IMR-90 (cell line): ENCODE results near the gene UBE3A. TPM values are rescaled to one million over a fixed set of nuclear protein-coding genes. Genes with fewer than 3 reads are reported as not detected.

Experiments used
- ATAC-seq: fragments of 200-7000 bp; cut with Tn5 transposase; 2 replicates; pipeline ENCODE4 v1.9.1; 2020; ENCODE audit warnings: low read depth, mild to moderate bottlenecking, moderate library complexity
- BruUV-seq: library from RNA; stranded (reverse); fragments of 400-500 nt; replicated peaks from 2 replicates; lab custom pipeline; 2021; lab: Mats Ljungman, UMichigan
- CTCF ChIA-PET: fragments of 300-600 bp; formaldehyde crosslinking; extraction: SDS; loops from one replicate; lab custom pipeline; 2021; ENCODE audit warnings: antibody characterized with exemption; lab: Yijun Ruan, JAX
- POLR2A ChIA-PET: fragments of 300-600 bp; sonication (Branson Sonifier 250); formaldehyde crosslinking; loops from one replicate; lab custom pipeline; 2022; ENCODE audit warnings: antibody characterized with exemption; ENCODE audit not compliant: unreplicated experiment; lab: Charles Lee
- DNase-seq: peaks from one replicate; pipeline ENCODE4 v3.0.0; 2013
- H2AFZ ChIP-seq: replicated peaks from 2 replicates; pipeline ENCODE3; 2013; ENCODE audit warnings: low read length, mild to moderate bottlenecking; ENCODE audit not compliant: poor library complexity
- H2AK5ac ChIP-seq: 2 replicates; pipeline ENCODE4 v1.6.1; 2013; ENCODE audit warnings: low read depth, low read length, inconsistent platforms
- H2AK9ac ChIP-seq: replicated peaks from 2 replicates; pipeline ENCODE3; 2013; ENCODE audit warnings: mild to moderate bottlenecking, low read depth, low read length, moderate library complexity; ENCODE audit not compliant: poor library complexity
- H2BK120ac ChIP-seq: 2 replicates; pipeline ENCODE4 v1.6.1; 2013; ENCODE audit warnings: low read depth, low read length, inconsistent platforms
- H2BK15ac ChIP-seq: 3 replicates; pipeline ENCODE4 v1.6.1; 2013; ENCODE audit warnings: low read depth, low read length, inconsistent platforms
- H2BK20ac ChIP-seq: 2 replicates; pipeline ENCODE4 v1.6.1; 2013; ENCODE audit warnings: low read depth, mild to moderate bottlenecking, inconsistent platforms, low read length, moderate library complexity
- H2BK5ac ChIP-seq: 2 replicates; pipeline ENCODE4 v1.6.1; 2013; ENCODE audit warnings: mild to moderate bottlenecking, low read depth, low read length, inconsistent platforms; ENCODE audit not compliant: poor library complexity, severe bottlenecking
- H3K14ac ChIP-seq: replicated peaks from 2 replicates; pipeline ENCODE4 v1.6.1; 2013; ENCODE audit warnings: low read depth, low read length, inconsistent platforms
- H3K18ac ChIP-seq: 2 replicates; pipeline ENCODE4 v1.6.1; 2013; ENCODE audit warnings: low read depth, low read length, control low read depth
- H3K23ac ChIP-seq: 2 replicates; pipeline ENCODE4 v1.6.1; 2013; ENCODE audit warnings: low read depth, low read length, inconsistent platforms
- H3K27ac ChIP-seq: 2 replicates; pipeline ENCODE4 v1.5.1; 2013; ENCODE audit warnings: mild to moderate bottlenecking, control low read depth, low read length; ENCODE audit not compliant: insufficient read depth
- H3K27me3 ChIP-seq: 2 replicates; pipeline ENCODE4 v1.6.1; 2013; ENCODE audit warnings: low read length; ENCODE audit not compliant: control insufficient read depth, insufficient read depth
- H3K36me3 ChIP-seq: 2 replicates; pipeline ENCODE4 v1.6.1; 2013; ENCODE audit warnings: low read length, mixed read lengths; ENCODE audit not compliant: control insufficient read depth, insufficient read depth
- H3K4ac ChIP-seq: 2 replicates; pipeline ENCODE4 v1.6.1; 2013; ENCODE audit warnings: low read depth, low read length, inconsistent platforms
- H3K4me1 ChIP-seq: 2 replicates; pipeline ENCODE4 v1.6.1; 2013; ENCODE audit warnings: low read length, mixed read lengths; ENCODE audit not compliant: control insufficient read depth, insufficient read depth
- H3K4me2 ChIP-seq: 2 replicates; pipeline ENCODE4 v1.6.1; 2013; ENCODE audit warnings: low read depth, mild to moderate bottlenecking, control low read depth, low read length, moderate library complexity
- H3K4me3 ChIP-seq: 2 replicates; pipeline ENCODE4 v1.5.1; 2013; ENCODE audit warnings: low read depth, mild to moderate bottlenecking, control low read depth, low read length, moderate library complexity; ENCODE audit not compliant: insufficient read depth
- H3K56ac ChIP-seq: 2 replicates; pipeline ENCODE4 v1.6.1; 2013; ENCODE audit warnings: low read length, inconsistent platforms; ENCODE audit not compliant: insufficient read depth; ENCODE audit errors: extremely low read depth
- H3K79me1 ChIP-seq, 2 experiments: 2 replicates each; pipeline ENCODE4 v1.6.1; 2013; ENCODE audit warnings: low read length in 2 of 2, inconsistent platforms in 1 of 2, low read depth in 1 of 2
- H3K9ac ChIP-seq: 2 replicates; pipeline ENCODE4 v1.6.1; 2013; ENCODE audit warnings: low read depth, low read length, control low read depth
- H3K9me1 ChIP-seq: 2 replicates; pipeline ENCODE4 v1.6.1; 2013; ENCODE audit warnings: low read length, inconsistent platforms; ENCODE audit not compliant: insufficient read depth
- H3K9me3 ChIP-seq: 2 replicates; pipeline ENCODE4 v1.6.1; 2013; ENCODE audit warnings: low read length; ENCODE audit not compliant: control insufficient read depth, insufficient read depth
- H4K20me1 ChIP-seq: 2 replicates; pipeline ENCODE4 v1.6.1; 2013; ENCODE audit warnings: low read length, inconsistent platforms; ENCODE audit not compliant: insufficient read depth
- H4K5ac ChIP-seq: 2 replicates; pipeline ENCODE4 v1.6.1; 2013; ENCODE audit warnings: mild to moderate bottlenecking, low read depth, low read length, control low read depth
- H4K8ac ChIP-seq, 2 experiments: 2 replicates each; pipeline ENCODE4 v1.6.1; 2013; ENCODE audit warnings: low read depth in 2 of 2, low read length in 2 of 2, control low read depth in 1 of 2, inconsistent platforms in 1 of 2
- H4K91ac ChIP-seq: 2 replicates; pipeline ENCODE4 v1.6.1; 2013; ENCODE audit warnings: low read depth, low read length, inconsistent platforms; ENCODE audit not compliant: insufficient read depth
- BHLHE40 ChIP-seq: fragments of 150-350 bp; IDR thresholded peaks from 2 replicates; pipeline ENCODE4 v1.6.1; 2016; ENCODE audit warnings: mild to moderate bottlenecking, low read depth, low read length
- CEBPB ChIP-seq: IDR thresholded peaks from 2 replicates; pipeline ENCODE4 v1.6.1; 2012; ENCODE audit warnings: low read depth, low read length, improper control_type of control experiment
- CHD1 ChIP-seq: IDR thresholded peaks from 2 replicates; pipeline ENCODE4 v1.6.1; 2012; ENCODE audit warnings: low read depth, low read length, improper control_type of control experiment
- FOS ChIP-seq: fragments of 150-350 bp; IDR thresholded peaks from 2 replicates; pipeline ENCODE4 v1.6.1; 2016; ENCODE audit warnings: low read depth, low read length
- MAFK ChIP-seq: IDR thresholded peaks from 2 replicates; pipeline ENCODE4 v1.6.1; 2012; ENCODE audit warnings: low read depth, low read length, improper control_type of control experiment
- MAZ ChIP-seq: IDR thresholded peaks from 2 replicates; pipeline ENCODE4 v1.6.1; 2012; ENCODE audit warnings: low read depth, mild to moderate bottlenecking, low read length, improper control_type of control experiment, moderate library complexity, borderline replicate concordance
- MXI1 ChIP-seq: IDR thresholded peaks from 2 replicates; pipeline ENCODE4 v1.6.1; 2012; ENCODE audit warnings: low read depth, mild to moderate bottlenecking, low read length, moderate library complexity, borderline replicate concordance
- NFE2L2 ChIP-seq: fragments of 150-350 bp; IDR thresholded peaks from 2 replicates; pipeline ENCODE4 v1.6.1; 2016; ENCODE audit warnings: low read depth, mild to moderate bottlenecking, low read length
- POLR2A ChIP-seq: IDR thresholded peaks from 2 replicates; pipeline ENCODE4 v1.6.1; 2012; ENCODE audit warnings: mild to moderate bottlenecking, low read depth, low read length
- RAD21 ChIP-seq: IDR thresholded peaks from 2 replicates; pipeline ENCODE4 v1.6.1; 2012; ENCODE audit warnings: low read length, improper control_type of control experiment
- RCOR1 ChIP-seq: IDR thresholded peaks from 2 replicates; pipeline ENCODE4 v1.6.1; 2012; ENCODE audit warnings: mild to moderate bottlenecking, low read length, improper control_type of control experiment; ENCODE audit not compliant: insufficient replicate concordance
- WGBS, 2 experiments: methylation state at CpG; one replicate each; pipeline versions ENCODE4 v1.1.5 to v1.1.7; 2013; ENCODE audit warnings: missing lambda C conversion rate in 2 of 2; ENCODE audit not compliant: insufficient read length in 1 of 2; ENCODE audit errors: extremely low coverage in 2 of 2; 5-methylcytosine and 5-hydroxymethylcytosine counted together
- dilution Hi-C: fragments of 300-500 bp; cut with HindIII; formaldehyde crosslinking; loops from one replicate; pipeline ENCODE4 v1.14.3; 2018; ENCODE audit warnings: low sequenced_read_pairs; ENCODE audit not compliant: unreplicated experiment
- in situ Hi-C: fragments of 300-500 bp; cut with MboI; formaldehyde crosslinking; loops from 3 replicates; pipeline ENCODE4 v1.14.3; 2019; ENCODE audit warnings: low sequenced_read_pairs, inconsistent platforms, mixed read lengths
- intact Hi-C: fragments of 100-400 bp; cut with micrococcal nuclease; formaldehyde crosslinking; loops from 2 replicates; pipeline ENCODE4 v1.10.0; 2022
- polyA plus RNA-seq, 3 experiments: library from polyadenylated mRNA; depleted of rRNA; stranded (reverse); fragments of >200 nt; gene quantifications; 2 replicates each; pipeline ENCODE4 v1.2.3, GENCODE V29; 2012; ENCODE audit warnings: low replicate concordance in 1 of 3
- total RNA-seq: library from RNA; depleted of rRNA; stranded (reverse); fragments of >200 nt; gene quantifications from 2 replicates; pipeline ENCODE4 v1.2.3, GENCODE V29; 2012
- TF ChIP-seq, protein P1 (sequence below): fragments of 150-350 bp; IDR thresholded peaks from 2 replicates; pipeline ENCODE4 v1.6.1; 2016; ENCODE audit warnings: low read depth, mild to moderate bottlenecking, low read length, moderate library complexity, borderline replicate concordance
- TF ChIP-seq, protein P2 (sequence below): conservative IDR thresholded peaks from 2 replicates; pipeline ENCODE4 v1.5.1; 2012; ENCODE audit warnings: mild to moderate bottlenecking, low read depth, low read length, improper control_type of control experiment

The UBE3A gene
- total and polyA plus RNA-seq, 2 of the 4 experiments (the other 2 are of a cell fraction) = 19.3 to 53.2 TPM

DNA sequence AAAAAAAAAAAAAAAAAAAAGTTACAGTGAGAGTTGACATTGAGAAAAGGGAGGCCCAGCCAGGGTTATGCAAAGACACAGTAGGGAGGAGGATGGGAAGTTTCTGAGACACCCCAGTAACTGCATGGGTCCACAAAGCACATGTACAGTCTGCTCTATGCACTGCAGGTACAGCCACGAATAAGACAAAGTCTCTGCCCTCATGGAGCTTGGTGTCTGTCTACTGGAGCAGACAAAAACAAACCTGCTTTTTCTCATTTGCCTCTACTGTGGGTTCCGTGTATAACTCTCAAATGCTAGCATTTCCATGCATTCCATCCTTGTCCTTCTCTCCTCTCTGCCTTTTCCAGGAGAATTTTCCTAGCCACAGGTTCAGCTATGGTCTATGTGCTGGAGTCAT is 107.4 kb downstream of the UBE3A start:
- no peak overlapping the region for H2BK20ac ChIP-seq
- H3K18ac ChIP-seq = no peak overlapping the region
- H3K14ac ChIP-seq = no peak overlapping the region
- H2AK9ac ChIP-seq = no peak overlapping the region
- no peak overlapping the region for H4K8ac ChIP-seq
- CTCF ChIA-PET = no interaction called here
- DNase-seq (no peak), ATAC-seq (no peak)
- no peak overlapping the region for H2AK5ac ChIP-seq
- no peak overlapping the region for H2BK15ac ChIP-seq
- in situ Hi-C loops (loop anchor here (10.0 kb wide), 1 partner anchor 103 kb away; the partner anchor contains the start of gene UBE3A), intact Hi-C loops (no loop called here), dilution Hi-C loops (no loop called here)
- no peak overlapping the region for H3K4ac ChIP-seq
- H3K27ac ChIP-seq = no peak overlapping the region
- no peaks in the 10 kb centered on the region for H3K9me1 ChIP-seq
- WGBS, 2 experiments = 100% methylated on average over 1 of the region's 2 CpGs; no CpG with 5 or more reads in 1 of the 2 experiments
- H3K27me3 ChIP-seq = no peaks in the 10 kb centered on the region
- H3K23ac ChIP-seq = no peak overlapping the region
- H3K4me3 ChIP-seq = no peak overlapping the region
- H3K9me3 ChIP-seq = no peaks in the 10 kb centered on the region
- no peak overlapping the region for H4K5ac ChIP-seq
- no TSS peak for BruUV-seq
- POLR2A ChIA-PET = no interaction called here
- H2AFZ ChIP-seq = no peak overlapping the region
- H4K91ac ChIP-seq = no peak overlapping the region
- H3K36me3 ChIP-seq = peaks cover 5% of the 10 kb centered on the region
- H3K9ac ChIP-seq = no peak overlapping the region
- H3K4me1 ChIP-seq = no peaks in the 10 kb centered on the region
- H3K79me1 ChIP-seq = no peaks in the 10 kb centered on the region
- H3K56ac ChIP-seq = no peak overlapping the region
- no peaks in the 10 kb centered on the region for H4K20me1 ChIP-seq
- no peak overlapping the region for H2BK5ac ChIP-seq
- H3K4me2 ChIP-seq = no peak overlapping the region
- no peak for TF ChIP-seq MAFK
- TF ChIP-seq RAD21 = no peak
- TF ChIP-seq BHLHE40 = no peak
- no peak for TF ChIP-seq MXI1
- TF ChIP-seq POLR2A = no peak
- TF ChIP-seq, protein P1, sequence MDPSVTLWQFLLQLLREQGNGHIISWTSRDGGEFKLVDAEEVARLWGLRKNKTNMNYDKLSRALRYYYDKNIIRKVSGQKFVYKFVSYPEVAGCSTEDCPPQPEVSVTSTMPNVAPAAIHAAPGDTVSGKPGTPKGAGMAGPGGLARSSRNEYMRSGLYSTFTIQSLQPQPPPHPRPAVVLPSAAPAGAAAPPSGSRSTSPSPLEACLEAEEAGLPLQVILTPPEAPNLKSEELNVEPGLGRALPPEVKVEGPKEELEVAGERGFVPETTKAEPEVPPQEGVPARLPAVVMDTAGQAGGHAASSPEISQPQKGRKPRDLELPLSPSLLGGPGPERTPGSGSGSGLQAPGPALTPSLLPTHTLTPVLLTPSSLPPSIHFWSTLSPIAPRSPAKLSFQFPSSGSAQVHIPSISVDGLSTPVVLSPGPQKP = no peak
- no peak for TF ChIP-seq RCOR1
- TF ChIP-seq CEBPB = no peak
- no peak for TF ChIP-seq CHD1
- no peak for TF ChIP-seq MAZ
- TF ChIP-seq, protein P2, sequence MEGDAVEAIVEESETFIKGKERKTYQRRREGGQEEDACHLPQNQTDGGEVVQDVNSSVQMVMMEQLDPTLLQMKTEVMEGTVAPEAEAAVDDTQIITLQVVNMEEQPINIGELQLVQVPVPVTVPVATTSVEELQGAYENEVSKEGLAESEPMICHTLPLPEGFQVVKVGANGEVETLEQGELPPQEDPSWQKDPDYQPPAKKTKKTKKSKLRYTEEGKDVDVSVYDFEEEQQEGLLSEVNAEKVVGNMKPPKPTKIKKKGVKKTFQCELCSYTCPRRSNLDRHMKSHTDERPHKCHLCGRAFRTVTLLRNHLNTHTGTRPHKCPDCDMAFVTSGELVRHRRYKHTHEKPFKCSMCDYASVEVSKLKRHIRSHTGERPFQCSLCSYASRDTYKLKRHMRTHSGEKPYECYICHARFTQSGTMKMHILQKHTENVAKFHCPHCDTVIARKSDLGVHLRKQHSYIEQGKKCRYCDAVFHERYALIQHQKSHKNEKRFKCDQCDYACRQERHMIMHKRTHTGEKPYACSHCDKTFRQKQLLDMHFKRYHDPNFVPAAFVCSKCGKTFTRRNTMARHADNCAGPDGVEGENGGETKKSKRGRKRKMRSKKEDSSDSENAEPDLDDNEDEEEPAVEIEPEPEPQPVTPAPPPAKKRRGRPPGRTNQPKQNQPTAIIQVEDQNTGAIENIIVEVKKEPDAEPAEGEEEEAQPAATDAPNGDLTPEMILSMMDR = no peak
- no peak for TF ChIP-seq NFE2L2
- no peak for TF ChIP-seq FOS
- no peak overlapping the region for H2BK120ac ChIP-seq
